Measurements from ENCODE around the gene SPATA2L. TPM values are rescaled to one million over a fixed set of nuclear protein-coding genes. Genes with fewer than 3 reads are reported as not detected.

Gene SPATA2L
- total and polyA plus RNA-seq, 8 donors, result 9.7 to 41.4 (median 12.8) TPM; not detected in 1

- H3K4me3 ChIP-seq, result peak overlapping the region; percentile 68 to 95 (median 82)
- H3K4me1 ChIP-seq, result peaks cover 12 to 33% (median 29%) of the 10 kb centered on the region in 4 donors
- H3K36me3 ChIP-seq, result peaks cover 12 to 35% (median 33%) of the 10 kb centered on the region in 4 donors
- intact Hi-C loops (cut with DNase I; ENCODE audit: low total_unique reads), result no loop called here
- H3K27me3 ChIP-seq, result no peaks in the 10 kb centered on the region
- DNase-seq, result peak; percentile 79 to 91
- no peak for TF ChIP-seq CTCF (IDR thresholded peaks at IDR 0.05)
- TF ChIP-seq POLR2AphosphoS5 (IDR thresholded peaks at IDR 0.05), result peak in 2 of 3 donors; percentile 36 to 46
- H3K27ac ChIP-seq, result peak overlapping the region; percentile 90 to 98 (median 94)
- H3K9me3 ChIP-seq, result no peaks in the 10 kb centered on the region
- 7 to 10% (median 8%) methylated on average over 35 to 42 of the region's 42 CpGs for WGBS, 5 donors
Measured at GRCh38 chr16:89687092-89687940, 14.2 kb downstream of the SPATA2L start.

GRCh38 chr16:89686520-89687091 lies 14.9 kb downstream of the SPATA2L start, which contains the start of gene CDK10:
Gene CDK10, plus strand, starts transcription at chr16:89686689. Its CDS starts 22 bp downstream, at chr16:89686711.
- intact Hi-C loops (cut with DNase I; ENCODE audit: low total_unique reads), result no loop called here
- H3K27ac ChIP-seq, result peak within 1 kb of the TSS; percentile 90 to 98 (median 94)
- TF ChIP-seq POLR2A (IDR thresholded peaks at IDR 0.05) (peak in 1 of 4 donors; percentile 55), POLR2AphosphoS5 (IDR thresholded peaks at IDR 0.05) (peak; percentile 60 to 96 (median 84)), CTCF (IDR thresholded peaks at IDR 0.05) (no peak)
- H3K27me3 ChIP-seq, result no peaks in the 10 kb centered on the region
- H3K9me3 ChIP-seq, result no peaks in the 10 kb centered on the region
- H3K36me3 ChIP-seq, result peaks cover 5 to 28% (median 26%) of the 10 kb centered on the region in 4 donors
- peaks cover 12 to 33% (median 29%) of the 10 kb centered on the region in 4 donors for H3K4me1 ChIP-seq
- DNase-seq, result peak; percentile 95 to 97
- H3K4me3 ChIP-seq, result peak within 1 kb of the TSS; percentile 68 to 95 (median 82)
- 0% methylated on average over 9 to 67 of the region's 67 CpGs for WGBS, 5 donors

GRCh38 chr16:89685916-89686315 lies 15.6 kb downstream of the SPATA2L start:
- H3K4me3 ChIP-seq, result peak overlapping the region in 3 of 4 donors; percentile 68 to 92 (median 72)
- H3K27me3 ChIP-seq, result no peaks in the 10 kb centered on the region
- H3K27ac ChIP-seq, result no peak overlapping the region
- no peak for DNase-seq
- peaks cover 12 to 33% (median 29%) of the 10 kb centered on the region in 4 donors for H3K4me1 ChIP-seq
- peaks cover 0 to 21% (median 19%) of the 10 kb centered on the region in 4 donors for H3K36me3 ChIP-seq
- 75 to 100% (median 97%) methylated on average over 1 of the region's 1 CpG for WGBS, 5 donors
- intact Hi-C loops (cut with DNase I; ENCODE audit: low total_unique reads), result no loop called here
- H3K9me3 ChIP-seq, result no peaks in the 10 kb centered on the region
- TF ChIP-seq POLR2A (IDR thresholded peaks at IDR 0.05) (no peak), POLR2AphosphoS5 (IDR thresholded peaks at IDR 0.05) (no peak), EP300 (IDR thresholded peaks at IDR 0.05) (no peak), CTCF (IDR thresholded peaks at IDR 0.05) (no peak)

GRCh38 chr16:89678258-89678657 lies 23.2 kb downstream of the SPATA2L start:
- H3K27ac ChIP-seq, result no peak overlapping the region
- TF ChIP-seq POLR2AphosphoS5 (IDR thresholded peaks at IDR 0.05), result no peak
- TF ChIP-seq POLR2A (IDR thresholded peaks at IDR 0.05), result no peak
- TF ChIP-seq EP300 (IDR thresholded peaks at IDR 0.05), result no peak
- no peak for TF ChIP-seq CTCF (IDR thresholded peaks at IDR 0.05)
- H3K9me3 ChIP-seq, result no peaks in the 10 kb centered on the region
- no peak for DNase-seq
- intact Hi-C loops (cut with DNase I; ENCODE audit: low total_unique reads), result no loop called here
- H3K4me3 ChIP-seq, result no peak overlapping the region
- no peaks in the 10 kb centered on the region for H3K4me1 ChIP-seq
- H3K36me3 ChIP-seq, result no peaks in the 10 kb centered on the region
- H3K27me3 ChIP-seq, result no peaks in the 10 kb centered on the region
- 96 to 98% (median 97%) methylated on average over 2 of the region's 2 CpGs for WGBS, 5 donors

All from stomach (tissue), 9 donors.